Small intestine (tissue), 7 donors: ENCODE measurements around the gene MYF5. TPM values are rescaled to one million over a fixed set of nuclear protein-coding genes. Genes with fewer than 3 reads are reported as not detected.

Experiments used
- DNase-seq, 2 donors: peaks; one replicate each; pipeline versions ENCODE4 v3.0.0 to v3.0.0-alpha.2; 2013
- FAIRE-seq: peaks from 2 replicates; lab custom pipeline; 2012; peaks lifted over from hg19 to GRCh38; lab: Jason Lieb, UNC
- H3K27ac ChIP-seq, 3 donors: one replicate each; pipeline ENCODE4 v1.5.1; 2013; ENCODE audit warnings: low read length in 2 of 3, mild to moderate bottlenecking in 2 of 3, control low read depth in 1 of 3, inconsistent platforms in 1 of 3, low read depth in 1 of 3, moderate library complexity in 1 of 3
- H3K27me3 ChIP-seq, 3 donors: one replicate each; pipeline ENCODE4 v1.6.1; 2013; ENCODE audit warnings: low read length in 3 of 3, inconsistent platforms in 1 of 3; ENCODE audit not compliant: control insufficient read depth in 3 of 3, insufficient read depth in 3 of 3
- H3K36me3 ChIP-seq, 3 donors: one replicate each; pipeline ENCODE4 v1.6.1; 2013; ENCODE audit warnings: low read length in 3 of 3, inconsistent platforms in 1 of 3, low read depth in 1 of 3, mild to moderate bottlenecking in 1 of 3, moderate library complexity in 1 of 3; ENCODE audit not compliant: control insufficient read depth in 3 of 3, insufficient read depth in 2 of 3
- H3K4me1 ChIP-seq, 3 donors: one replicate each; pipeline ENCODE4 v1.6.1; 2013; ENCODE audit warnings: low read length in 2 of 3, inconsistent platforms in 1 of 3, low read depth in 1 of 3, mild to moderate bottlenecking in 1 of 3, moderate library complexity in 1 of 3; ENCODE audit not compliant: control insufficient read depth in 3 of 3, insufficient read depth in 2 of 3
- H3K4me3 ChIP-seq, 3 donors: one replicate each; pipeline ENCODE4 v1.5.1; 2013; ENCODE audit warnings: low read length in 3 of 3, control low read depth in 1 of 3, inconsistent platforms in 1 of 3, low read depth in 1 of 3, mild to moderate bottlenecking in 1 of 3, moderate library complexity in 1 of 3
- H3K9me3 ChIP-seq, 2 donors: one replicate each; pipeline ENCODE4 v1.6.1; 2013; ENCODE audit warnings: low read depth in 1 of 2, low read length in 1 of 2; ENCODE audit not compliant: control insufficient read depth in 2 of 2, insufficient read depth in 1 of 2
- WGBS, 3 donors: extraction: QIAGEN DNeasy Blood & Tissue Kit; methylation state at CpG; one replicate each; pipeline ENCODE4 v1.1.7; 2013; 5-methylcytosine and 5-hydroxymethylcytosine counted together
- polyA plus RNA-seq, 4 donors: library from polyadenylated mRNA; stranded (reverse) in 3 of 4; unstranded in 1 of 4; fragments of 200-250 nt in 3 of 4; fragments of 120-200 nt in 1 of 4; gene quantifications; one replicate each; pipeline versions ENCODE4 v1.2.1 to v1.2.3, GENCODE V29; 2013
- donor health status: healthy with polysubstance abuse.
- donor health status: control.
- donor health status: control.
- donor health status: Bipolar disorder and iron deficiency.
- donor health status: healthy.

The MYF5 gene
- polyA plus RNA-seq, 4 donors = 0.10 TPM; not detected in 3

- Histone ChIP-seq H3K4me1 (no peaks in the 10 kb centered on the region), H3K36me3 (no peaks in the 10 kb centered on the region), H3K9me3 (no peaks in the 10 kb centered on the region), H3K4me3 (no peak overlapping the region), H3K27me3 (no peaks in the 10 kb centered on the region), H3K27ac (no peak overlapping the region)
- DNase-seq = no peak
- WGBS, 3 donors = 22 to 55% (median 43%) methylated on average over 5 of the region's 5 CpGs
- FAIRE-seq = no peak
These were observed 45.1 kb downstream of the MYF5 start for GRCh38 chr12:80761838-80762237.

GRCh38 chr12:80763874-80764273 is 47.2 kb downstream of the MYF5 start:
- no peaks in the 10 kb centered on the region for H3K9me3 ChIP-seq
- peak; percentile 53 for FAIRE-seq
- no peak overlapping the region for H3K4me3 ChIP-seq
- no peaks in the 10 kb centered on the region for H3K4me1 ChIP-seq
- no peaks in the 10 kb centered on the region for H3K27me3 ChIP-seq
- no peaks in the 10 kb centered on the region for H3K36me3 ChIP-seq
- no peak overlapping the region for H3K27ac ChIP-seq
- peak; percentile 8 to 39 for DNase-seq
- 0 to 8% (median 2%) methylated on average over 4 of the region's 4 CpGs for WGBS, 3 donors

GRCh38 chr12:80766210-80766609 is 49.5 kb downstream of the MYF5 start:
- Histone ChIP-seq H3K36me3 (no peaks in the 10 kb centered on the region), H3K27ac (no peak overlapping the region), H3K9me3 (no peaks in the 10 kb centered on the region), H3K4me1 (no peaks in the 10 kb centered on the region), H3K4me3 (no peak overlapping the region), H3K27me3 (no peaks in the 10 kb centered on the region)
- no peak for FAIRE-seq
- WGBS, 3 donors = 81 to 93% (median 90%) methylated on average over 1 of the region's 1 CpG
- DNase-seq = no peak

GRCh38 chr12:80766897-80767296 is 50.2 kb downstream of the MYF5 start:
- 61 to 72% (median 64%) methylated on average over 2 of the region's 2 CpGs for WGBS, 3 donors
- no peaks in the 10 kb centered on the region for H3K9me3 ChIP-seq
- no peaks in the 10 kb centered on the region for H3K36me3 ChIP-seq
- no peak overlapping the region for H3K27ac ChIP-seq
- no peak for FAIRE-seq
- no peak overlapping the region for H3K4me3 ChIP-seq
- no peaks in the 10 kb centered on the region for H3K27me3 ChIP-seq
- H3K4me1 ChIP-seq = no peaks in the 10 kb centered on the region
- no peak for DNase-seq

Other genes with a start within 250 kb of the MYF5 start
- under 1 TPM in 2 of 4 donors, not detected in 2; 0.31 to 0.54 TPM for gene MYF6, start 9.3 kb upstream of the MYF5 start, polyA plus RNA-seq
- 1 to 10 TPM in 1 of 4 donors, under 1 TPM in 3; 0.27 to 9.0 (median 0.62) TPM for gene LIN7A, start 221.0 kb downstream of the MYF5 start, polyA plus RNA-seq